ENCODE data around the gene POLR2I.

DNA sequence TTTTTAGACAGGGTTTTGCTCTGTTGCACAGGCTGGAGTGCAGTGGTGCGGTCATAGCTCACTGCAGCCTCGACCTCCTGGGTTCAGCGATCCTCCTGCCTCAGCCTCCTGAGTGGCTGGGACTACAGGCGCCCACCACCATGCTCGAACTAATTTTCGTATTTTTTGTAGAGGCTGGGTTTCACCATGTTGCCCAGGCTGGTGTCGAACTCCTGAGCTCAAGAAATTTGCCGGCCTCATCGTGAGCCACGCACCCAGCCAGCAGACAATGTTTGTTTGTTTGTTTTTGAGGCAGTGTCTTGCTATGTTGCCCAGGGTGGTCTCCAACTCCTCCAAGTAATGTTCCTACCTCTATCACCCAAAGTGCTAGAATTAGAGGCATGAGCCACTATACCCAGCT lies 38.5 kb upstream of the POLR2I start:
- TF ChIP-seq, protein P1, sequence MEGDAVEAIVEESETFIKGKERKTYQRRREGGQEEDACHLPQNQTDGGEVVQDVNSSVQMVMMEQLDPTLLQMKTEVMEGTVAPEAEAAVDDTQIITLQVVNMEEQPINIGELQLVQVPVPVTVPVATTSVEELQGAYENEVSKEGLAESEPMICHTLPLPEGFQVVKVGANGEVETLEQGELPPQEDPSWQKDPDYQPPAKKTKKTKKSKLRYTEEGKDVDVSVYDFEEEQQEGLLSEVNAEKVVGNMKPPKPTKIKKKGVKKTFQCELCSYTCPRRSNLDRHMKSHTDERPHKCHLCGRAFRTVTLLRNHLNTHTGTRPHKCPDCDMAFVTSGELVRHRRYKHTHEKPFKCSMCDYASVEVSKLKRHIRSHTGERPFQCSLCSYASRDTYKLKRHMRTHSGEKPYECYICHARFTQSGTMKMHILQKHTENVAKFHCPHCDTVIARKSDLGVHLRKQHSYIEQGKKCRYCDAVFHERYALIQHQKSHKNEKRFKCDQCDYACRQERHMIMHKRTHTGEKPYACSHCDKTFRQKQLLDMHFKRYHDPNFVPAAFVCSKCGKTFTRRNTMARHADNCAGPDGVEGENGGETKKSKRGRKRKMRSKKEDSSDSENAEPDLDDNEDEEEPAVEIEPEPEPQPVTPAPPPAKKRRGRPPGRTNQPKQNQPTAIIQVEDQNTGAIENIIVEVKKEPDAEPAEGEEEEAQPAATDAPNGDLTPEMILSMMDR (conservative IDR thresholded peaks at IDR 0.05; ENCODE audit: low read depth, low read length), result no peak
- no peak for TF ChIP-seq EZH2 (IDR thresholded peaks at IDR 0.05; ENCODE audit: borderline replicate concordance, low read depth, low read length, poor library complexity, severe bottlenecking)
